HepG2 (cell line): ENCODE results near the gene ING1. TPM values are rescaled to one million over a fixed set of nuclear protein-coding genes. Genes with fewer than 3 reads are reported as not detected.
A peak's percentile ranks its signal among the peaks of the same experiment; 100 is the strongest.

Source experiments
- FOXM1 ChIP-seq: sonication (generic); formaldehyde crosslinking; IDR thresholded peaks from 2 replicates; pipeline ENCODE4 v1.5.0; 2020; ENCODE audit warnings: missing genetic modification reagents
- IKZF1 ChIP-seq: fragments of 450-650 bp; IDR thresholded peaks from 2 replicates; pipeline ENCODE4 v1.7.1; 2016
- KIAA2018 ChIP-seq: sonication (generic); formaldehyde crosslinking; IDR thresholded peaks from 2 replicates; pipeline ENCODE4 v1.5.0; 2020; ENCODE audit warnings: mild to moderate bottlenecking, missing genetic modification reagents, borderline replicate concordance
- MAFK ChIP-seq, 2 experiments: IDR thresholded peaks in 1 of 2; conservative IDR thresholded peaks in 1 of 2; 2 replicates each; pipeline ENCODE4 v1.6.1; 2011; ENCODE audit warnings: improper control_type of control experiment in 2 of 2, low read length in 2 of 2
- PHF8 ChIP-seq: sonication (generic); formaldehyde crosslinking; IDR thresholded peaks from 2 replicates; pipeline ENCODE4 v1.5.0; 2020; ENCODE audit warnings: missing genetic modification reagents
- REXO4 ChIP-seq: sonication (generic); formaldehyde crosslinking; IDR thresholded peaks from 2 replicates; pipeline ENCODE4 v1.8.0; 2022; ENCODE audit warnings: missing genetic modification reagents, mild to moderate bottlenecking, borderline replicate concordance
- RFXANK ChIP-seq: IDR thresholded peaks from 2 replicates; pipeline ENCODE4 v1.6.1; 2016
- SKI ChIP-seq: fragments of 450-650 bp; IDR thresholded peaks from one replicate; pipeline ENCODE4 v1.6.1; 2018; ENCODE audit warnings: mild to moderate bottlenecking; ENCODE audit not compliant: partially characterized antibody
- TEF ChIP-seq: sonication (generic); formaldehyde crosslinking; IDR thresholded peaks from 2 replicates; pipeline ENCODE4 v1.5.0; 2020; ENCODE audit warnings: missing genetic modification reagents
- ZNF33B ChIP-seq: sonication (generic); formaldehyde crosslinking; IDR thresholded peaks from 2 replicates; pipeline ENCODE4 v1.5.1; 2020; ENCODE audit warnings: mild to moderate bottlenecking, missing genetic modification reagents
- ZNF496 ChIP-seq: sonication (generic); formaldehyde crosslinking; IDR thresholded peaks from 2 replicates; pipeline ENCODE4 v1.8.1; 2023; ENCODE audit warnings: mild to moderate bottlenecking, moderate library complexity, missing genetic modification reagents; ENCODE audit not compliant: insufficient replicate concordance
- ZNF552 ChIP-seq: sonication (generic); formaldehyde crosslinking; IDR thresholded peaks from 2 replicates; pipeline ENCODE4 v1.9.0; 2022; ENCODE audit warnings: missing genetic modification reagents, mild to moderate bottlenecking, borderline replicate concordance
- ZNF557 ChIP-seq: sonication (generic); formaldehyde crosslinking; IDR thresholded peaks from 2 replicates; pipeline ENCODE4 v1.4.0; 2020; ENCODE audit warnings: missing genetic modification reagents
- ZNF816 ChIP-seq: sonication (generic); formaldehyde crosslinking; IDR thresholded peaks from 2 replicates; pipeline ENCODE4 v1.8.0; 2022; ENCODE audit warnings: missing genetic modification reagents, mild to moderate bottlenecking, borderline replicate concordance
- ZSCAN12 ChIP-seq: sonication (generic); formaldehyde crosslinking; IDR thresholded peaks from 2 replicates; pipeline ENCODE4 v1.9.0; 2021; ENCODE audit warnings: mild to moderate bottlenecking, missing genetic modification reagents
- ZSCAN29 ChIP-seq: sonication (generic); formaldehyde crosslinking; conservative IDR thresholded peaks from 2 replicates; pipeline ENCODE4 v1.4.0; 2020; ENCODE audit warnings: mild to moderate bottlenecking, missing genetic modification reagents
- ZSCAN31 ChIP-seq: sonication (generic); formaldehyde crosslinking; IDR thresholded peaks from 2 replicates; pipeline ENCODE4 v1.5.0; 2020; ENCODE audit warnings: low read depth, mild to moderate bottlenecking, missing genetic modification reagents
- polyA plus RNA-seq, 8 experiments: library from polyadenylated mRNA; depleted of rRNA in 3 of 8; stranded (reverse) in 7 of 8; unstranded in 1 of 8; fragments of >200 nt; fragmentation: Illumina TruSeq in 4 of 8; extraction: Trizol in 4 of 8; gene quantifications; 2 replicates each; pipeline versions ENCODE4 v1.2.1 to v1.2.3, GENCODE V29; 2011 to 2016; ENCODE audit warnings: low read depth in 4 of 8, missing spikeins in 1 of 8, mixed read lengths in 1 of 8; ENCODE audit not compliant: insufficient read depth in 1 of 8
- total RNA-seq, 5 experiments: library from RNA; depleted of rRNA; stranded (reverse); fragments of >200 nt; fragmentation: Illumina TruSeq; extraction: Trizol; gene quantifications; 2 replicates each; pipeline ENCODE4 v1.2.3, GENCODE V29; 2016; ENCODE audit warnings: low read depth in 1 of 5
- TF ChIP-seq, protein P1 (sequence below), 2 experiments: sonication (generic) in 1 of 2; formaldehyde crosslinking in 1 of 2; IDR thresholded peaks; 2 replicates each; pipeline versions ENCODE4 v1.4.0 to v1.6.1; 2018 to 2020; ENCODE audit warnings: missing genetic modification reagents in 2 of 2, borderline replicate concordance in 1 of 2, low read depth in 1 of 2, mild to moderate bottlenecking in 1 of 2, missing biosample characterization in 1 of 2
- TF ChIP-seq, protein P2 (sequence below): sonication (generic); formaldehyde crosslinking; IDR thresholded peaks from 2 replicates; pipeline ENCODE4 v1.5.0; 2020; ENCODE audit warnings: missing genetic modification reagents, mild to moderate bottlenecking, borderline replicate concordance

Gene ING1
- total and polyA plus RNA-seq, 2 of the 13 experiments (the other 11 are each of a cell fraction or from before 2014, with no cell fraction given) = 8.1 to 16.1 TPM

- TF ChIP-seq ZNF816 (no peak), PHF8 (CRISPR knock-in tag) (peak; percentile 70), ZNF496 (CRISPR knock-in tag) (no peak), IKZF1 (no peak), ZNF557 (no peak), FOXM1 (no peak), ZSCAN29 (CRISPR knock-in tag) (no peak), TEF (CRISPR knock-in tag) (no peak), ZSCAN31 (CRISPR knock-in tag) (peak; percentile 52; the same call in 1 of the 2 replicates), REXO4 (CRISPR knock-in tag) (no peak), RFXANK (no peak), KIAA2018 (no peak), MAFK (conservative IDR thresholded peaks at IDR 0.05 in 1 of 2, IDR thresholded peaks at IDR 0.05 in 1 of 2; ENCODE audit: low read length in 2 of 2) (no peak), ZNF552 (CRISPR knock-in tag) (no peak), ZSCAN12 (no peak), ZNF33B (CRISPR knock-in tag) (no peak), SKI (no peak)
- TF ChIP-seq, protein P1, sequence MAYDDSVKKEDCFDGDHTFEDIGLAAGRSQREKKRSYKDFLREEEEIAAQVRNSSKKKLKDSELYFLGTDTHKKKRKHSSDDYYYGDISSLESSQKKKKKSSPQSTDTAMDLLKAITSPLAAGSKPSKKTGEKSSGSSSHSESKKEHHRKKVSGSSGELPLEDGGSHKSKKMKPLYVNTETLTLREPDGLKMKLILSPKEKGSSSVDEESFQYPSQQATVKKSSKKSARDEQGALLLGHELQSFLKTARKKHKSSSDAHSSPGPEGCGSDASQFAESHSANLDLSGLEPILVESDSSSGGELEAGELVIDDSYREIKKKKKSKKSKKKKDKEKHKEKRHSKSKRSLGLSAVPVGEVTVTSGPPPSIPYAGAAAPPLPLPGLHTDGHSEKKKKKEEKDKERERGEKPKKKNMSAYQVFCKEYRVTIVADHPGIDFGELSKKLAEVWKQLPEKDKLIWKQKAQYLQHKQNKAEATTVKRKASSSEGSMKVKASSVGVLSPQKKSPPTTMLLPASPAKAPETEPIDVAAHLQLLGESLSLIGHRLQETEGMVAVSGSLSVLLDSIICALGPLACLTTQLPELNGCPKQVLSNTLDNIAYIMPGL (CRISPR knock-in tag; IDR thresholded peaks at IDR 0.05; ENCODE audit: borderline replicate concordance in 1 of 2, low read depth in 1 of 2) = peak in 1 of 2 experiments; percentile 20; a peak in 2 of 4 replicates
- TF ChIP-seq, protein P2, sequence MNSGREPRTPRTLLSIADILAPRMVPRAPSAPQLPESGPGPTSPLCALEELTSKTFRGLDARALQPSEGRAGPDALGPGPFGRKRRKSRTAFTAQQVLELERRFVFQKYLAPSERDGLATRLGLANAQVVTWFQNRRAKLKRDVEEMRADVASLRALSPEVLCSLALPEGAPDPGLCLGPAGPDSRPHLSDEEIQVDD = no peak
These were observed 1.2 kb upstream of the ING1 start (continued) for GRCh38 chr13:110712081-110712848.
